ENCODE measurements around the gene SUCNR1. TPM values are rescaled to one million over a fixed set of nuclear protein-coding genes. Genes with fewer than 3 reads are reported as not detected.
A peak's percentile ranks its signal among the peaks of the same experiment; 100 is the strongest.
"Not testable (repeated sequence)": the region's sequence is repeated elsewhere in the genome, so short reads cannot be mapped to it uniquely, and the experiment has no call there.

Gene SUCNR1, protein sequence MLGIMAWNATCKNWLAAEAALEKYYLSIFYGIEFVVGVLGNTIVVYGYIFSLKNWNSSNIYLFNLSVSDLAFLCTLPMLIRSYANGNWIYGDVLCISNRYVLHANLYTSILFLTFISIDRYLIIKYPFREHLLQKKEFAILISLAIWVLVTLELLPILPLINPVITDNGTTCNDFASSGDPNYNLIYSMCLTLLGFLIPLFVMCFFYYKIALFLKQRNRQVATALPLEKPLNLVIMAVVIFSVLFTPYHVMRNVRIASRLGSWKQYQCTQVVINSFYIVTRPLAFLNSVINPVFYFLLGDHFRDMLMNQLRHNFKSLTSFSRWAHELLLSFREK
- total RNA-seq (2014; rRNA removed; shearing (Covaris generic)): 0.05 TPM in 1 of 2 replicates, not detected in the other

GRCh38 chr3:151873398-151873797 is at the start of gene SUCNR1:
Gene SUCNR1 (plus strand): TSS chr3:151873643. CDS start chr3:151879893, 6,250 bp downstream.
- peaks cover 4% of the 10 kb centered on the region; the same call in 1 of the 2 replicates for H3K4me1 ChIP-seq (replicated peaks)
- no peaks in the 10 kb centered on the region for H3K9me3 ChIP-seq (replicated peaks)
- H3K27ac ChIP-seq: no peak within 1 kb of the TSS
- H3K36me3 ChIP-seq: no peaks in the 10 kb centered on the region
- no peak within 1 kb of the TSS for H3K4me3 ChIP-seq
- no peak for DNase-seq (ENCODE audit: low read depth in 1 of 2, low spot score in 2 of 2)
- no peaks in the 10 kb centered on the region for H3K27me3 ChIP-seq (replicated peaks)

DNA sequence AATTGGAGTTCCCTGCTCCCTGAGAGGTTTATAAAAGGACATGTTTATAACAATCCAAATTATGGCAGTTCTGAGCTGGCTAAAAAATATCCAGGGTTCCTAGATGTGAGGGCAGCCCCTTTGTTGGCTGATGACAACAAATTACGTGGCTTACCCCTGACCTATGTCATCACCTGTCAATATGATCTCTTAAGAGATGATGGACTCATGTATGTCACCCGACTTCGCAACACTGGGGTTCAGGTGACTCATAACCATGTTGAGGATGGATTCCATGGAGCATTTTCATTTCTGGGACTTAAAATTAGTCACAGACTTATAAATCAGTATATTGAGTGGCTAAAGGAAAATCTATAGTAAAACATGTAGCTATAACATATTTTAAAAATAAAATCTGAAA is 45.6 kb upstream of the SUCNR1 start:
- no peaks in the 10 kb centered on the region for H3K27me3 ChIP-seq (replicated peaks)
- H3K36me3 ChIP-seq: no peaks in the 10 kb centered on the region
- H3K27ac ChIP-seq: no peak overlapping the region
- no peak overlapping the region for H3K4me3 ChIP-seq
- no peak for DNase-seq (ENCODE audit: low read depth in 1 of 2, low spot score in 2 of 2)
- no peaks in the 10 kb centered on the region for H3K4me1 ChIP-seq (replicated peaks)
- H3K9me3 ChIP-seq (replicated peaks): peaks cover 5% of the 10 kb centered on the region; the same call in 1 of the 2 replicates

- no peaks in the 10 kb centered on the region for H3K27me3 ChIP-seq (replicated peaks)
- no peaks in the 10 kb centered on the region for H3K9me3 ChIP-seq (replicated peaks)
- H3K4me3 ChIP-seq: no peak overlapping the region
- peaks cover 19% of the 10 kb centered on the region for H3K4me1 ChIP-seq (replicated peaks)
- DNase-seq (ENCODE audit: low read depth in 1 of 2, low spot score in 2 of 2): peak in 1 of 2 experiments; percentile 16
- H3K27ac ChIP-seq: peak overlapping the region; percentile 59; the same call in 1 of the 2 replicates
- H3K36me3 ChIP-seq: no peaks in the 10 kb centered on the region
These were observed 37.5 kb upstream of the SUCNR1 start for GRCh38 chr3:151835751-151836525.

GRCh38 chr3:151837057-151837456 is 36.4 kb upstream of the SUCNR1 start:
- Histone ChIP-seq H3K9me3 (replicated peaks) (no peaks in the 10 kb centered on the region), H3K36me3 (no peaks in the 10 kb centered on the region), H3K4me3 (no peak overlapping the region), H3K27me3 (replicated peaks) (no peaks in the 10 kb centered on the region), H3K27ac (peak overlapping the region; percentile 59), H3K4me1 (replicated peaks) (peaks cover 27% of the 10 kb centered on the region)
- DNase-seq (ENCODE audit: low read depth in 1 of 2, low spot score in 2 of 2): peak; percentile 70 to 79

DNA sequence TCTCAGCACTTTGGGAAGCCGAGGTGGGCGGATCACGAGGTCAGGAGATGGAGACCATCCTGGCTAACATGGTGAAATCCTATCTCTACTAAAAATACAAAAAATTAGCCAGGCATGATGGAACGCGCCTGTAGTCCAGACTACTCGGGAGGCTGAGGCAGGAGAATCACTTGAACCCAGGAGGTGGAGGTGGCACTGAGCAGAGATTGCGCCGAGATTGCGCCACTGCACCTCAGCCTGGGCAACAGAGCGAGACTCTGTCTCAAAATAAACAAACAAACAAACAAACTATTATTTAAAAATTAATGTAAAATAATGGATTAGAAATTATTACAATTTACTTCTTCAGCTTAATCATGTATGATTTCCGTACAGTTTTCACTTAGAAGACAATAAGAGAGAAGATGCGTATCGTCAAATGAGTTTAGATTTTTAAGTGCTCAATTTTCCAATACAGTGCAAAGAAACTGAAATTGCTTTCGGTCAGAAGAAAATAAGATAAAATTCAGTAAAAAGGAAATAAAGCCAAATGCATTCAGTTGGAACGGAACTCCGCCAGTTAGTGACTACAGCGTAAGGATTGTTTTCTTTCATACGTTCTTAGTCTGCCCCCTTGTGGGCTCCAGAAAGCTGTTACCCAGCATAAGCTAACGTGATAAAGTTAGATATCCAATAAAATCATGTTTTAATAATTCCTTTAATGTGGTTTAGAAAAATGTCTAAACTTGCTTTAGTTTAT is 34.7 kb upstream of the SUCNR1 start:
- DNase-seq (ENCODE audit: low read depth in 1 of 2, low spot score in 2 of 2): peak; percentile 44 to 54
- H3K27me3 ChIP-seq (replicated peaks): no peaks in the 10 kb centered on the region
- no peaks in the 10 kb centered on the region for H3K9me3 ChIP-seq (replicated peaks)
- no peaks in the 10 kb centered on the region for H3K36me3 ChIP-seq
- no peak overlapping the region for H3K4me3 ChIP-seq
- H3K4me1 ChIP-seq (replicated peaks): peaks cover 36% of the 10 kb centered on the region
- peak overlapping the region; percentile 9; the same call in 1 of the 2 replicates for H3K27ac ChIP-seq

DNA sequence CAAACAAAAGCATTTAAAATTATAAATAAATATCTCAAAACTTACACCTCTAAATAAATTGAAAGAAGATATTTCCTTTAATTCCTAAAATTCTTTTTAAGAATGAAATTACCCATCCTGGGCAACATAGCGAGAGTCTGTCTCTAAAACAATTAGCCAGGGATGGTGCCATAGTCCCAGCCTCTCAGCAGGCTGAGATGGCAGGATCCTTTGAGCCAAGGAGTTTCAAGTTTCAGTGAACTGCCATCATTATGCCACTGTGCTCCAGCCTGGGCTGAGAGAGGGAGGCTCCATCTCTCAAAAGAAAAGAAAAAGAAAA is 34.2 kb upstream of the SUCNR1 start:
- no peak overlapping the region for H3K4me3 ChIP-seq
- H3K9me3 ChIP-seq (replicated peaks): no peaks in the 10 kb centered on the region
- H3K27me3 ChIP-seq (replicated peaks): no peaks in the 10 kb centered on the region
- no peak overlapping the region for H3K27ac ChIP-seq
- H3K36me3 ChIP-seq: no peaks in the 10 kb centered on the region
- H3K4me1 ChIP-seq (replicated peaks): peaks cover 36% of the 10 kb centered on the region
- peak in 1 of 2 experiments; percentile 3 for DNase-seq (ENCODE audit: low read depth in 1 of 2, low spot score in 2 of 2)

DNA sequence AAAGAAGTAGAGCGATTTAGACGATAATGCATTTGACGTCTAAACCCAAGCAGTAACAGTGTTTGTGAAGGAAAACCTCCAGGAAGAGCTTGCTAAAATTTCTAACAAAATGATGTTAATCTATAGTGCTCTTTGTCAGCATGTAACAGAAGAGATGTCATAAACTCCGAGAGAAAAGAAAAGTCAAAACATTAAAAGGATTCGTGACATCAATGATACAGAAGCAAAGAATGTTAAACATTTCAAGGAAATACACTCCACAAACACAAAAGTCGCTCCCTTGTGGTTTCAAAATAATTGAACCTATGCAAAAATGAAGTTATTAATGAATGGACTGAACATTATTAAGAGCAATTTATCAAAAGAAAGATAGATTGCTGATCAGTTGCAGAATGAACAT is 31.6 kb upstream of the SUCNR1 start:
- peak in 1 of 2 experiments; percentile 49 for DNase-seq (ENCODE audit: low read depth in 1 of 2, low spot score in 2 of 2)
- H3K36me3 ChIP-seq: no peaks in the 10 kb centered on the region

GRCh38 chr3:151843275-151843674 is 30.2 kb upstream of the SUCNR1 start:
- H3K4me3 ChIP-seq: no peak overlapping the region
- H3K9me3 ChIP-seq (replicated peaks): no peaks in the 10 kb centered on the region
- H3K27ac ChIP-seq: no peak overlapping the region
- H3K4me1 ChIP-seq (replicated peaks): peaks cover 18% of the 10 kb centered on the region
- no peaks in the 10 kb centered on the region for H3K36me3 ChIP-seq
- DNase-seq (ENCODE audit: low read depth in 1 of 2, low spot score in 2 of 2): no peak
- H3K27me3 ChIP-seq (replicated peaks): no peaks in the 10 kb centered on the region

More for the DNA sequence above, 31.6 kb upstream of the SUCNR1 start:
- Histone ChIP-seq H3K9me3 (replicated peaks) (no peaks in the 10 kb centered on the region), H3K27ac (peak overlapping the region; percentile 40), H3K4me3 (no peak overlapping the region), H3K4me1 (replicated peaks) (peaks cover 25% of the 10 kb centered on the region), H3K27me3 (replicated peaks) (no peaks in the 10 kb centered on the region)

- Histone ChIP-seq H3K4me3 (no peak overlapping the region), H3K27me3 (replicated peaks) (no peaks in the 10 kb centered on the region), H3K4me1 (replicated peaks) (peaks cover 18% of the 10 kb centered on the region), H3K36me3 (no peaks in the 10 kb centered on the region), H3K27ac (no peak overlapping the region), H3K9me3 (replicated peaks) (no peaks in the 10 kb centered on the region)
- DNase-seq (ENCODE audit: low read depth in 1 of 2, low spot score in 2 of 2): no peak
These were observed 28.0 kb upstream of the SUCNR1 start for GRCh38 chr3:151845306-151845905.

DNA sequence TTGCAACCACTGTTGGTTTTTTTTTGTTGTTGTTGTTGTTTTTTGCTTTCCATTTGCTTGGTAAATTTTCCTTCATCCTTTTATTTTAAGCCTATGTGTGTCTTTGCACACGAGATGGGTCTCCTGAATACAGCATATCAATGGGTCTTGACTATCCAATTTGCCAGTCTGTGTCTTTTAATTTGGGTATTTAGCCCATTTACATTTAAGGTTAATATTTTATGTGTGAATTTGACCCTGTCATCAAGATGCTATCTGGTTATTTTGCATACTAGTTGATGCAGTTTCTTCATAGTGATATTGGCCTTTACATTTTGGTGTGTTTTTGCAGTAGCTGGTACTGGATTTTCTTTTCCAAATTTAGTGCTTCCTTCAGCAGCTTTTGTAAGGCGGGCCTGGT is 23.4 kb upstream of the SUCNR1 start:
- not testable (repeated sequence) for H3K4me1 ChIP-seq (replicated peaks); H3K27me3 ChIP-seq (replicated peaks); H3K27ac ChIP-seq; H3K4me3 ChIP-seq; H3K9me3 ChIP-seq (replicated peaks); DNase-seq (ENCODE audit: low read depth in 1 of 2, low spot score in 2 of 2); H3K36me3 ChIP-seq

DNA sequence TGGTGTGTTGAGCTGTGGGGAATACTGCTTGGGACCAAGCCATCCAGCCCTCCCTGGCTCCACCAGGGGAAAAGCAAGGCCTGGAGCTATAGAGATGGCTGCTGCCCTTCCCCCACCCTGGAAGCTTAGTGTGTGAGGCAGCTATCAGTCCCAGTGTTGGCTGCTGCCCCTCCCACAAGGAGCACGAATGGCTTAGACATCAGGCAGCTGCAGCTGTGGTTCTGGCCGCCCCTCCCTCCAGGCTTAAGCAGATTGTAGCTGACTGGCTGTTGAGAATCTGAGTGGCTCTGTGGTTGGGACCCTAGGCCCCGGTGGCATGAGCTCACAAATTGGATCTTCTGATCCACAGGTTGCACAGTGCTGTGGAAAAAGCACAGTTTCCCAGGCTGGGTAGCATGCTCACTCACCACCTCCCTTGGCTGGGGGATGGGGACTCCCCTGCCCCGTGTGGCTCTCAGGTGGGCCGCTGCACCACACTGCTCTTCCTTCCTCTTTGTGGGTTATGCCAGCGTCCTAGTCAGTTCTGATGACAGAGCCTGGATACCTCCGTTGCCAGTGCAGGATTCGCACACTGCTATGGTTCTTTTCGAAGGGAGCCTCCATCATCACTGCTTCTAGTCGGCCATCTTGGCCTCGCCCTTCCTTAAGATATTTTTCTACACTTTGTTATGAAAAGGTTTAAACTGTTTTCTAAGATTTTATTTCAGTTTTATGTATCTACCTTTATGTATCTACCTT is 21.2 kb upstream of the SUCNR1 start:
- no peak for DNase-seq (ENCODE audit: low read depth in 1 of 2, low spot score in 2 of 2)
- Histone ChIP-seq H3K27me3 (replicated peaks) (no peaks in the 10 kb centered on the region), H3K27ac (no peak overlapping the region), H3K9me3 (replicated peaks) (no peaks in the 10 kb centered on the region), H3K4me1 (replicated peaks) (no peaks in the 10 kb centered on the region), H3K36me3 (no peaks in the 10 kb centered on the region), H3K4me3 (no peak overlapping the region)

DNA sequence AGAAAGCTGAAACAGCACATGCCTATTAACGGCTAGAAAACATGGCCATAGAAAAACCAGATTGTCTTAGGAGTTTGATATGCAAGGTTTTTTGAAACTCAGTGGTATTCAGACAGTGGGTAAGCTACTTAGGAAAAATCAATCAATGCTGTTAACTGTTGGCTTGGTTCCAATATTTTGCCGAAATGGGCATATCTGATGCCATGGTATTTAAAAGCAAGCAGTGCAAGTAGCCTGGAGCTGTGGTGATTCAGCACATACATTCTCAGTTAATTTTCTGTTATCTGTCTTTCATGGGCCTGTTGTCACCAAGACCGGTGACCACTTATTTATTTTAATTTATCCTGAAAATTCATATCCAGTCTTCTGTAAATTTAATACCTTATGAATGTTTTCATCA is 17.3 kb upstream of the SUCNR1 start:
- H3K4me1 ChIP-seq (replicated peaks): no peaks in the 10 kb centered on the region
- H3K36me3 ChIP-seq: no peaks in the 10 kb centered on the region
- H3K27ac ChIP-seq: no peak overlapping the region
- no peak for DNase-seq (ENCODE audit: low read depth in 1 of 2, low spot score in 2 of 2)
- no peaks in the 10 kb centered on the region for H3K9me3 ChIP-seq (replicated peaks)
- no peak overlapping the region for H3K4me3 ChIP-seq
- no peaks in the 10 kb centered on the region for H3K27me3 ChIP-seq (replicated peaks)

DNA sequence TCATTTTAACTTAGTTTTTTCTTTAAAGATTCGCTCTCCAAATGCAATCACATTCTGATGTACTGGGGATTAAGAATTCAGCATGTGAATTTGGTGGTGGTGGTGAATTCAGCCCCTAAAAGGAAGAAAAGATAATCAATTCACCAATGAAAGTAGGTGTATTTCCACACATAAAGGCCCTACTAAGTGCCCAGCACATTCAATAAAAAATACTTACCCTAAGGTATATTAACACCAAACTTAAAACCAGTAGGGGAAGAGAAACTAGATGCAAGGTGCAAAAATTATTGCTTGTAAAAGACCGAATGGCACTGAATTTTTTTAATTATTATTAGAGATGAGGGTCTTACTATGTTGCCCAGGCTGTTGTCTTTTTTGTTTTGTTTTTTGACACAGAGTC is 16.8 kb upstream of the SUCNR1 start:
- DNase-seq (ENCODE audit: low read depth in 1 of 2, low spot score in 2 of 2): no peak
- Histone ChIP-seq H3K4me1 (replicated peaks) (no peaks in the 10 kb centered on the region), H3K9me3 (replicated peaks) (no peaks in the 10 kb centered on the region), H3K36me3 (no peaks in the 10 kb centered on the region), H3K27ac (no peak overlapping the region), H3K27me3 (replicated peaks) (no peaks in the 10 kb centered on the region), H3K4me3 (no peak overlapping the region)
